Activated T-cell treated with anti-CD3 and anti-CD28 coated beads, Interleukin-2, amount 50 U/mL, for 24 hours (primary cell): Measurements from ENCODE around the gene BIRC7.
"Not testable (repeated sequence)": the region's sequence is repeated elsewhere in the genome, so short reads cannot be mapped to it uniquely, and the experiment has no call there.

Experiments
- DNase-seq: peaks from one replicate; pipeline ENCODE4 v3.0.0-alpha.2; 2020
- H3K27ac Mint-ChIP-seq: 2 replicates; pipeline ENCODE4 v1.8.0; 2020; ENCODE audit warnings: mild to moderate bottlenecking, mixed read lengths
- H3K27me3 Mint-ChIP-seq: 2 replicates; pipeline ENCODE4 v1.8.0; 2020; ENCODE audit warnings: mixed read lengths
- H3K36me3 Mint-ChIP-seq: 2 replicates; pipeline ENCODE4 v1.8.0; 2020; ENCODE audit warnings: low read depth, mixed read lengths
- H3K4me1 Mint-ChIP-seq: 2 replicates; pipeline ENCODE4 v1.8.0; 2020; ENCODE audit warnings: low read depth, mixed read lengths
- H3K4me3 Mint-ChIP-seq: 2 replicates; pipeline ENCODE4 v1.8.0; 2020; ENCODE audit warnings: mild to moderate bottlenecking, moderate library complexity, mixed read lengths
- H3K9me3 Mint-ChIP-seq: 2 replicates; pipeline ENCODE4 v1.8.0; 2020; ENCODE audit warnings: mixed read lengths

The BIRC7 gene

DNA sequence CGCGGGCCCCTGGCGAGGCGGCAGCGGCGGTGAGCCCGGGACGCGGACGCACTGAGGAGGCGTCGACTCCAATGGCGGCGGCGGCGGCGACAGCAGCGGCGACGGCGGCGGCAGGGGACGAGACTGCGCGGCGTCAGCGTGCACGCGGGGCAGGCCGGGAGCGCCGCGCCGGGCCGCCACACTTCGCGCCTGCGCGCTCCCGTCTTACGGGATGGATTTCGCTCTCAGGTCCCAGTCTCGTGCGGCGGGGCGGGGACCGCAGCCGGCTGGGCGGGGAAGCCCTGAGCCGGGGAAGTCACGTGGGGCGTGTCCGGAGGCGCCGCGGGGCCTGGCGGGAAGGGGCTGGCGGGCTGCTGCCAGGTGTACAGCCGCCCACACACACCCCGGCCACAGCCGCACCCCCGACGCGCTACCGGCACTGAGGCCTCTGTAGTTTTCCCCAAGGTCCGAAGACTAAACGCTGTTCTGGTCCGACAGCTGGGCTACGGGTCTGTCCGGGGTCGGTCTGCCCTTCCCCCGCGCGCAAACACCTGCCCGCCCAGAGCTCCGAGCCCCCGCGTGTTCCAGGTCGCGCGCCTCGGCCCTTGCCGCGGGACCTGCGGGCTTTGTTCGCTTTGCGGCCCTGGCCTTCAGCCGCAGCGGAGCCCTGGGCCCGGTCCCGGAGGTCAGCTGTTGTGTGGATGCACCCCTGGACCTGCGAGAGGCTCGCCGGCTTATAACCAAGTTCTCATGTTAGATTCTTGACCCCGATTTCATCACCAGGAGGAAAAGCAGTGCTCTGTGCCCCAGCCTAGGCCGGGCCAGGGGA is 19.5 kb upstream of the BIRC7 start, which contains the start of gene YTHDF1:
TSS of gene YTHDF1 (minus strand) at position 91 of the 808 bp plus-strand sequence. CDS start 239 bp downstream, outside the sequence.
- H3K27ac Mint-ChIP-seq, result peak within 1 kb of the TSS; percentile 97
- no peaks in the 10 kb centered on the region for H3K9me3 Mint-ChIP-seq
- H3K36me3 Mint-ChIP-seq, result peaks cover 42% of the 10 kb centered on the region
- H3K27me3 Mint-ChIP-seq, result no peaks in the 10 kb centered on the region
- H3K4me1 Mint-ChIP-seq, result peaks cover 48% of the 10 kb centered on the region
- DNase-seq, result peak; percentile 98
- peak within 1 kb of the TSS; percentile 98 for H3K4me3 Mint-ChIP-seq

DNA sequence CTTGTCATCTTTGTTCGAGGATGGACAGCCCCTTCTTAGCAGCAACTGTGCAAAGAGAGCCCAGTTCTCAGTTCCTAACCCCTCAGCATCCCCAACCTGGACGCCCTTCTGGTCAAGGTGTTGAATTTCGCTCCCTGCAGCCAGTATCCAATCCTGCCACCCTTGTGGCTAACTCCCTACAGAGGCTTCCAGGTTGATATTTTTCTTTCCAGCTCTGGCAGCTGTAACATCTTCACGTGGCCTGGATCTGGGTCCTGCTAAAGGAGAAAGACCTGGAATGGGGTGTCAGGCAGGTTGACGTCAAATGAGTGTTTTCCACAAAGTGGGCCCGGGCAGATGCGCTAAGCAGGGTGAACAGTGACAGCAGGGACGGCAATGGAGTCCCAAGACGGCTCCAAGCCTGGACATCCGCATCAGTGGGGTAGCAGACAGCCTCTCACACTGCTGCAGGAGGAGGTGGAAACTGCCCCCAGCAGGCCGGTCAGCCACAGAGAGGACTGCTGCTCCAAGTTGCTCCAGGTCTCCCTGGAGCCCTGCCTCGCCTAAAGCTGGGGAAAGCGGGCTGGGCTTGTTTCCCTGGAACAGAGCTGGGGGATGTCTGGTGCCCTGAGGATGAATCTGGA is 18.7 kb upstream of the BIRC7 start:
- peak overlapping the region; percentile 98 for H3K4me3 Mint-ChIP-seq
- H3K9me3 Mint-ChIP-seq, result no peaks in the 10 kb centered on the region
- peak overlapping the region; percentile 86 for H3K27ac Mint-ChIP-seq
- H3K4me1 Mint-ChIP-seq, result peaks cover 42% of the 10 kb centered on the region
- peak; percentile 39 for DNase-seq
- peaks cover 35% of the 10 kb centered on the region for H3K36me3 Mint-ChIP-seq
- H3K27me3 Mint-ChIP-seq, result no peaks in the 10 kb centered on the region

- H3K4me3 Mint-ChIP-seq, result no peak overlapping the region
Measured at GRCh38 chr20:63217706-63218105, 18.0 kb upstream of the BIRC7 start.

GRCh38 chr20:63218701-63219446 is 16.8 kb upstream of the BIRC7 start:
- Mint-ChIP-seq H3K36me3 (peaks cover 16% of the 10 kb centered on the region), H3K27me3 (no peaks in the 10 kb centered on the region), H3K9me3 (no peaks in the 10 kb centered on the region), H3K4me1 (peaks cover 23% of the 10 kb centered on the region), H3K27ac (no peak overlapping the region), H3K4me3 (no peak overlapping the region)
- DNase-seq, result no peak

More at GRCh38 chr20:63217706-63218105, 18.0 kb upstream of the BIRC7 start:
- H3K27me3 Mint-ChIP-seq, result no peaks in the 10 kb centered on the region
- H3K27ac Mint-ChIP-seq, result no peak overlapping the region
- H3K36me3 Mint-ChIP-seq, result peaks cover 28% of the 10 kb centered on the region
- peaks cover 35% of the 10 kb centered on the region for H3K4me1 Mint-ChIP-seq
- H3K9me3 Mint-ChIP-seq, result no peaks in the 10 kb centered on the region
- no peak for DNase-seq

- H3K4me3 Mint-ChIP-seq, result no peak overlapping the region
- peaks cover 18% of the 10 kb centered on the region for H3K4me1 Mint-ChIP-seq
- H3K36me3 Mint-ChIP-seq, result peaks cover 10% of the 10 kb centered on the region
- H3K9me3 Mint-ChIP-seq, result no peaks in the 10 kb centered on the region
- no peak overlapping the region for H3K27ac Mint-ChIP-seq
- H3K27me3 Mint-ChIP-seq, result no peaks in the 10 kb centered on the region
- DNase-seq, result no peak
Measured at GRCh38 chr20:63219447-63219821, 16.3 kb upstream of the BIRC7 start.

- Mint-ChIP-seq H3K4me1 (peaks cover 12% of the 10 kb centered on the region), H3K27ac (no peak overlapping the region), H3K4me3 (no peak overlapping the region), H3K36me3 (peaks cover 5% of the 10 kb centered on the region), H3K9me3 (no peaks in the 10 kb centered on the region), H3K27me3 (no peaks in the 10 kb centered on the region)
- no peak for DNase-seq
Measured at GRCh38 chr20:63219866-63220521, 15.7 kb upstream of the BIRC7 start.

- H3K27ac Mint-ChIP-seq, result no peak overlapping the region
- no peaks in the 10 kb centered on the region for H3K9me3 Mint-ChIP-seq
- DNase-seq, result no peak
- H3K27me3 Mint-ChIP-seq, result no peaks in the 10 kb centered on the region
- H3K4me3 Mint-ChIP-seq, result no peak overlapping the region
- H3K4me1 Mint-ChIP-seq, result peaks cover 9% of the 10 kb centered on the region
- no peaks in the 10 kb centered on the region for H3K36me3 Mint-ChIP-seq
Measured at GRCh38 chr20:63220696-63221399, 14.9 kb upstream of the BIRC7 start.

DNA sequence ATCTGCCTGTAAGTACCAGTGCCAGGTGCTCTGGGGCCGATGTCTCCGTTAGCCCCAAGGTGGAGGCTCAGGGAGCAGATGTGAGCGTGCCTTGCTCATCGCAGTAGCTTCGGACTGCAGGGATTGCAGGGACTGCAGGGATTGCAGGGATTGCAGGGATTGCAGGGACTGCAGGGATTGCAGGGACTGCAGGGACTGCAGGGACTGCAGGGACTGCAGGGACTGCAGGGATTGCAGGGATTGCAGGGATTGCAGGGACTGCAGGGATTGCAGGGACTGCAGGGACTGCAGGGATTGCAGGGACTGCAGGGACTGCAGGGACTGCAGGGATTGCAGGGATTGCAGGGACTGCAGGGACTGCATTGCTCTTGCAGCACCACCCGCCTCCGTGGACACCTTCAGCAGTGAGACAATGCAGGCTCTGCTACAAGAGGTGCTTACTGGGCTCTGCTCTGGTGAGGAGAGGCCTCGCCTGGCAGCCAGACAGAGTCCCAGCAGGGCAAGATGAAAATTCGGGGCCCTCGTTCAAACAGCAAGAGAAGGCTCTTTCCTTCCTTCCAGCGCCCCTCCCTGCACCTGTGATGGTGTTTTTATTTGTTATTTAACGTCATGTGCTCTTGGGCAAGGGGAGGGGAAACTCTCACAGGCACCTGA is 14.2 kb upstream of the BIRC7 start:
- not testable (repeated sequence) for H3K36me3 Mint-ChIP-seq

GRCh38 chr20:63222541-63222940 is 13.2 kb upstream of the BIRC7 start:
- no peaks in the 10 kb centered on the region for H3K4me1 Mint-ChIP-seq
- no peak for DNase-seq
- no peaks in the 10 kb centered on the region for H3K9me3 Mint-ChIP-seq
- no peak overlapping the region for H3K4me3 Mint-ChIP-seq
- H3K36me3 Mint-ChIP-seq, result no peaks in the 10 kb centered on the region
- H3K27me3 Mint-ChIP-seq, result no peaks in the 10 kb centered on the region
- no peak overlapping the region for H3K27ac Mint-ChIP-seq

More for the DNA sequence above, 14.2 kb upstream of the BIRC7 start:
- not testable (repeated sequence) for H3K4me1 Mint-ChIP-seq, H3K9me3 Mint-ChIP-seq, DNase-seq, H3K4me3 Mint-ChIP-seq, H3K27me3 Mint-ChIP-seq, H3K27ac Mint-ChIP-seq

DNA sequence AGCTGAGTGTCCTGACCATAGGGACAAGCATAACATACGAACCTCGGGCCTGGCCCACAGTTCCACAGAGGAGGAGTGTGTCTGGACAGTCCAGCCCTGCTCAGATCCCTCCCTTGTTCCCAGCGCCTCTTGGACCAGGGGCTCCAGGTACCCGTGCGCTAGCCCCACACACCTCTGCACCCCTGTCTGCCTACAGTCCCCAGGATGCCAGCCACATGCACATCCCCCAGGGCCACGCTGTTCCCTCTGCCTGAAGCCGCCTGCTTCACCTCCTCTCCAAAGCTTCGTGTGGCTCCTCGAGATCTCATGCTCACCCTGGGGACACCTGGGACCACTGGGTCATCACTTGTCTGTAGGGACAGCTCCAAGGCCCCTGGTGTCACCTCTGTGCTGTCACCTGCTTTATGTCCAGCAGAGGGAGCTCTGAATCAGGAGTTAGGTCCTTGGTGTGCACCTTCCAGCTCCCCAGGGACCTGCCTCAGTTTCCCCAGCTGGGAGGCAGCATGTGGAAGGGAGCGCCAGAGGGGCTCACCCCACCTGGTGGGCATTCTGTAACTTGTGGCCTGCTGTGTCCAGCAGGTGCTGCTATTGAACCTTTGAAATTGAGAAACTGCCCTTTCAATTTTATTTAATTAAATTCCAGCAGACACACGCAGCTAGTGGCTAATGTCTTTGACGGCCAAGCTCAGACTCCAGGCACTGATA is 12.4 kb upstream of the BIRC7 start:
- DNase-seq, result peak; percentile 62
- no peaks in the 10 kb centered on the region for H3K4me1 Mint-ChIP-seq
- no peak overlapping the region for H3K4me3 Mint-ChIP-seq

GRCh38 chr20:63223826-63224207 is 11.9 kb upstream of the BIRC7 start:
- no peak for DNase-seq
- Mint-ChIP-seq H3K9me3 (no peaks in the 10 kb centered on the region), H3K4me1 (no peaks in the 10 kb centered on the region), H3K4me3 (no peak overlapping the region), H3K27me3 (peaks cover under 1% of the 10 kb centered on the region), H3K27ac (no peak overlapping the region), H3K36me3 (no peaks in the 10 kb centered on the region)

More for the DNA sequence above, 12.4 kb upstream of the BIRC7 start:
- Mint-ChIP-seq H3K27me3 (no peaks in the 10 kb centered on the region), H3K9me3 (no peaks in the 10 kb centered on the region), H3K27ac (no peak overlapping the region), H3K36me3 (no peaks in the 10 kb centered on the region)

GRCh38 chr20:63224412-63225081 is 11.2 kb upstream of the BIRC7 start:
- H3K4me3 Mint-ChIP-seq, result no peak overlapping the region
- H3K27me3 Mint-ChIP-seq, result peaks cover 8% of the 10 kb centered on the region

GRCh38 chr20:63225082-63225454 is 10.6 kb upstream of the BIRC7 start:
- H3K9me3 Mint-ChIP-seq, result no peaks in the 10 kb centered on the region
- no peak overlapping the region for H3K27ac Mint-ChIP-seq
- DNase-seq, result no peak
- no peak overlapping the region for H3K4me3 Mint-ChIP-seq
- peaks cover 13% of the 10 kb centered on the region for H3K27me3 Mint-ChIP-seq
- H3K36me3 Mint-ChIP-seq, result no peaks in the 10 kb centered on the region
- no peaks in the 10 kb centered on the region for H3K4me1 Mint-ChIP-seq

More at GRCh38 chr20:63224412-63225081, 11.2 kb upstream of the BIRC7 start:
- no peak for DNase-seq
- Mint-ChIP-seq H3K9me3 (no peaks in the 10 kb centered on the region), H3K36me3 (no peaks in the 10 kb centered on the region), H3K4me1 (no peaks in the 10 kb centered on the region), H3K27ac (no peak overlapping the region)
